Vagina (tissue), 2 donors: ENCODE results near the gene TSPAN14.

Experiments used
- POLR2A ChIP-seq, 2 donors: fragments of 450-650 bp; IDR thresholded peaks; one replicate each; pipeline ENCODE4 v1.6.1; 2017; ENCODE audit warnings: antibody characterized with exemption in 2 of 2, mild to moderate bottlenecking in 2 of 2, moderate library complexity in 2 of 2
- POLR2AphosphoS5 ChIP-seq, 2 donors: sonication (generic); formaldehyde crosslinking; IDR thresholded peaks; one replicate each; pipeline ENCODE4 v1.9.0; 2017; ENCODE audit warnings: antibody characterized with exemption in 2 of 2, mild to moderate bottlenecking in 2 of 2, low read depth in 1 of 2; ENCODE audit not compliant: insufficient read depth in 1 of 2
- TF ChIP-seq, protein P1 (sequence below), 3 experiments: fragments of 450-650 bp in 2 of 3; fragments of 200-600 bp in 1 of 3; sonication (generic) in 1 of 3; IDR thresholded peaks; one replicate each; pipeline ENCODE4 v1.5.1; 2017 to 2019; ENCODE audit warnings: antibody characterized with exemption in 3 of 3, mild to moderate bottlenecking in 2 of 3, moderate library complexity in 2 of 3

DNA sequence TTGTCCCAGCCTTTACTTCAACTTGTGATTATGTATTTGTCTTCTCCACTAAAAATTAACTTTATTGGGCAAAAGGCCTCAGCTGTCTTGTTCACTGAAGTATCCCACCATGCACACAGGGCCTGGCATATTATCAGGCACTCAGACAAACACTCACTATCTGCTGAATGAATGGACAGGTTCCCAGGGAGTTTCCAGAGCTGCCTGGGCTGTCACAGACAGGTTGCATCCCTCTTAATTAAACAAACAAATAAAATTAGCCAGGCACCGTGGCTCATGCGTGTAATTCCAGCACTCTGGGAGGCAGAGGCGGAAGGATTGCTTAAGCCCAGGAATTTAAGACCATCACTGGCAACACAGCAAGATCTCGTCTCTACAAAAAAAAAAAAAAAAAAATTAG is 1.5 kb upstream of the TSPAN14 start:
- TF ChIP-seq, protein P1, sequence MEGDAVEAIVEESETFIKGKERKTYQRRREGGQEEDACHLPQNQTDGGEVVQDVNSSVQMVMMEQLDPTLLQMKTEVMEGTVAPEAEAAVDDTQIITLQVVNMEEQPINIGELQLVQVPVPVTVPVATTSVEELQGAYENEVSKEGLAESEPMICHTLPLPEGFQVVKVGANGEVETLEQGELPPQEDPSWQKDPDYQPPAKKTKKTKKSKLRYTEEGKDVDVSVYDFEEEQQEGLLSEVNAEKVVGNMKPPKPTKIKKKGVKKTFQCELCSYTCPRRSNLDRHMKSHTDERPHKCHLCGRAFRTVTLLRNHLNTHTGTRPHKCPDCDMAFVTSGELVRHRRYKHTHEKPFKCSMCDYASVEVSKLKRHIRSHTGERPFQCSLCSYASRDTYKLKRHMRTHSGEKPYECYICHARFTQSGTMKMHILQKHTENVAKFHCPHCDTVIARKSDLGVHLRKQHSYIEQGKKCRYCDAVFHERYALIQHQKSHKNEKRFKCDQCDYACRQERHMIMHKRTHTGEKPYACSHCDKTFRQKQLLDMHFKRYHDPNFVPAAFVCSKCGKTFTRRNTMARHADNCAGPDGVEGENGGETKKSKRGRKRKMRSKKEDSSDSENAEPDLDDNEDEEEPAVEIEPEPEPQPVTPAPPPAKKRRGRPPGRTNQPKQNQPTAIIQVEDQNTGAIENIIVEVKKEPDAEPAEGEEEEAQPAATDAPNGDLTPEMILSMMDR (IDR thresholded peaks at IDR 0.05): no peak
- TF ChIP-seq POLR2A (IDR thresholded peaks at IDR 0.05) (no peak), POLR2AphosphoS5 (IDR thresholded peaks at IDR 0.05; ENCODE audit: insufficient read depth in 1 of 2, low read depth in 1 of 2) (no peak)
